Ascending aorta (tissue), 2 donors: Measurements from ENCODE around the gene PARD3B. TPM values are rescaled to one million over a fixed set of nuclear protein-coding genes. Genes with fewer than 3 reads are reported as not detected.

Experiments
- DNase-seq, 2 donors: peaks; one replicate each; pipeline ENCODE4 v3.0.0-alpha.2; 2019; ENCODE audit warnings: low spot score in 2 of 2
- H3K27ac ChIP-seq, 2 donors: fragments of 200-600 bp; sonication (generic); one replicate each; pipeline ENCODE4 v1.5.1; 2016 to 2017; ENCODE audit warnings: mild to moderate bottlenecking in 1 of 2
- H3K27me3 ChIP-seq: fragments of 200-600 bp; sonication (generic); one replicate; pipeline ENCODE4 v1.5.1; 2017
- H3K36me3 ChIP-seq, 2 donors: fragments of 200-600 bp; sonication (generic); one replicate each; pipeline ENCODE4 v1.5.1; 2016
- H3K4me1 ChIP-seq, 2 donors: fragments of 200-600 bp; sonication (generic); one replicate each; pipeline ENCODE4 v1.5.1; 2016 to 2017; ENCODE audit warnings: mild to moderate bottlenecking in 1 of 2
- H3K4me3 ChIP-seq, 2 donors: fragments of 200-600 bp; sonication (generic); one replicate each; pipeline ENCODE4 v1.5.1; 2016 to 2017; ENCODE audit warnings: mild to moderate bottlenecking in 1 of 2
- H3K9me3 ChIP-seq, 2 donors: fragments of 200-600 bp; sonication (generic); one replicate each; pipeline ENCODE4 v1.5.1; 2016
- intact Hi-C: fragments of 100-400 bp; cut with DNase I; formaldehyde crosslinking; loops from one replicate; pipeline ENCODE4 v1.15.1; 2023
- total RNA-seq: library from RNA; depleted of rRNA; stranded (reverse); fragments of >200 nt; gene quantifications from one replicate; pipeline ENCODE4 v1.1.0, GENCODE V29; 2016
- TF ChIP-seq, protein P1 (sequence below), 3 experiments: fragments of 200-600 bp in 2 of 3; fragments of 450-650 bp in 1 of 3; sonication (generic) in 2 of 3; IDR thresholded peaks; one replicate each; pipeline ENCODE4 v1.5.1; 2016 to 2019; ENCODE audit warnings: antibody characterized with exemption in 3 of 3, mild to moderate bottlenecking in 1 of 3, moderate library complexity in 1 of 3

Gene PARD3B
- total RNA-seq, 1 donor from 2014 or later: 9.5 TPM

DNA sequence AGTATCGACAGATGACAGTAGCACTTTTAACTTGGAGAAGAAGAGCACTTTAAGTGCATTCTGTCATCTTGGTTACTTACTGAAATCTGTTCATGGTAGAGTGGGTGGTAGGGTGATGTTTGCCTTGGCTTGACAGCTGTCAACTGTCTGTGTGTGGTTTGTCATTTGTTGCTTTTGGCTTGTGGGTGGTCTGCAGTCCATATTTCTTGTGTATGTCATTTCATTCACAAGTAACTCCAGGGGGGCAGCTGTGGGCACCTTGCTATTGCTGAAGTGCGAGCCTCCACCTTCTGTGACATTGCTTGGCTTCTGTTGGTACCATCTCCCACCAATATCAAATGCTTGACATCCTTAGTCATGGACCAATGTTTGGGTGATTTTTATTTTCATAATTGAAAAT lies 825.5 kb downstream of the PARD3B start:
- Histone ChIP-seq H3K27ac (no peak overlapping the region), H3K4me1 (no peaks in the 10 kb centered on the region), H3K9me3 (no peaks in the 10 kb centered on the region), H3K4me3 (no peak overlapping the region), H3K36me3 (no peaks in the 10 kb centered on the region), H3K27me3 (no peaks in the 10 kb centered on the region)
- TF ChIP-seq, protein P1, sequence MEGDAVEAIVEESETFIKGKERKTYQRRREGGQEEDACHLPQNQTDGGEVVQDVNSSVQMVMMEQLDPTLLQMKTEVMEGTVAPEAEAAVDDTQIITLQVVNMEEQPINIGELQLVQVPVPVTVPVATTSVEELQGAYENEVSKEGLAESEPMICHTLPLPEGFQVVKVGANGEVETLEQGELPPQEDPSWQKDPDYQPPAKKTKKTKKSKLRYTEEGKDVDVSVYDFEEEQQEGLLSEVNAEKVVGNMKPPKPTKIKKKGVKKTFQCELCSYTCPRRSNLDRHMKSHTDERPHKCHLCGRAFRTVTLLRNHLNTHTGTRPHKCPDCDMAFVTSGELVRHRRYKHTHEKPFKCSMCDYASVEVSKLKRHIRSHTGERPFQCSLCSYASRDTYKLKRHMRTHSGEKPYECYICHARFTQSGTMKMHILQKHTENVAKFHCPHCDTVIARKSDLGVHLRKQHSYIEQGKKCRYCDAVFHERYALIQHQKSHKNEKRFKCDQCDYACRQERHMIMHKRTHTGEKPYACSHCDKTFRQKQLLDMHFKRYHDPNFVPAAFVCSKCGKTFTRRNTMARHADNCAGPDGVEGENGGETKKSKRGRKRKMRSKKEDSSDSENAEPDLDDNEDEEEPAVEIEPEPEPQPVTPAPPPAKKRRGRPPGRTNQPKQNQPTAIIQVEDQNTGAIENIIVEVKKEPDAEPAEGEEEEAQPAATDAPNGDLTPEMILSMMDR (IDR thresholded peaks at IDR 0.05): no peak
- intact Hi-C loops: no loop called here
- no peak for DNase-seq

DNA sequence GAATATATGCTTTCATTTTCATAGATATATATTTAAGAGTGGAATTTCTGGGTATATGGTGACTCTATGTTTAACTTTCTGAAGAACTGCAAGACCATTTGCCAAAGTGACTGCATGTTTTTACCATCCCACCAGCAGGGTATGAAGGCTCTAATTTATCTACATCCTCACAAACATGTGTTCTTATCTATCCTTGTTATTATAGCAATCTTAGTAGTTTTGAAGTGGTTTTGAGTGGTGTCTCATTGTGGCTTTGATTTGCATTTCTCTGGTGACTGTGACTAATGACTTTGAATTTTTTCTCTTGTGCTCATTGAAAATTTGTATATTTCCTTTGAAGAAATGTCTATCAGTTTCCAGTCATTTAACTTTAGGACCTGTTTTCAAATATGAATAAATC lies 826.9 kb downstream of the PARD3B start:
- Histone ChIP-seq H3K27ac (no peak overlapping the region), H3K4me3 (no peak overlapping the region), H3K4me1 (no peaks in the 10 kb centered on the region), H3K27me3 (no peaks in the 10 kb centered on the region), H3K36me3 (no peaks in the 10 kb centered on the region), H3K9me3 (no peaks in the 10 kb centered on the region)
- no peak for DNase-seq
- TF ChIP-seq, protein P1 (IDR thresholded peaks at IDR 0.05): no peak
- intact Hi-C loops: no loop called here

DNA sequence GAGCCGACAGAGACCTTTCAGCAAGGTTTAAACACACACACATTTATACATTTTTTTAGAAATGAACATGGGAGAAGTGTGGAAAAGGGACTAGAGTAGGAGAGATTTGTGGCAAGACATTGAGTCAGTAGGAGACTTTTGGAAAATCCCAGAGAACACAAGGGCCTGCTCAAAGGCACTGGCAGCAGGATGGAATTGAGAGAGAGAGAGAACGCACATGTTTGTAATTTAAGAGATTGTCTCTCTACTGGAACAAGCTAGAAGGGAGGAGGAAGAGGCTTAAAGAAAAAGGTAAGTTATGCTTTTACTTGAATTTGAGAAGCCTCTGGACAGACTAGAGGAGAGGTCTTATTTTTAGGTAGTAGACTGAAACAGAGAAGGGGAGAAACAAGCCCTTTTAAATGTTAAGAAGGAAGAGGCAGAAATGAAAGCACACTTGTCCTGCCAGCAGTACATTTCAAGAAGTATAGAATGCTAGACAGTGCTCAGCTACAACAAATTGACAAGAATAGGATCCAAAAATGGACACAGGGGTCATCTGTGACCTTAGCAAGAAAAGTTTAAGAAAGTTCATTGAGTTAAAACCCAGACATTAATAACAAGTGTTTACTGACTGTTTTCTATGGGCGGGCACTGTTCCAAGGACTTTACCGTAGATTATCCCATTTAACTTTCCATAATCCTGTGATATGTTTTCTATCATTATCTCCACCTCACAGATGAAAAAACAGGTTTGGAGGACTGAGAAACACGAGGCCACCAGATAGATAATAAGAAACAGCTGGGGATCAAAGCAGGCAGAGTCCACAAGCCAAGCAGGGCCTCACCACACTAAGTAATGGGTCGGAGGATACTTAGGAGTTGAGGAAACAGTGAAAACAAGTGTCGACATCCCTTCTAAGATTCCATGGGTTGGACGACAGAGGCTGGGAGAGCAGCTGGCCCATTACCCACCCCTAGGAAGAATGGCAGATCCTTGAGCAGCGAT lies 830.5 kb downstream of the PARD3B start:
- Histone ChIP-seq H3K4me3 (no peak overlapping the region), H3K9me3 (no peaks in the 10 kb centered on the region), H3K36me3 (no peaks in the 10 kb centered on the region), H3K27me3 (no peaks in the 10 kb centered on the region), H3K4me1 (no peaks in the 10 kb centered on the region), H3K27ac (no peak overlapping the region)
- TF ChIP-seq, protein P1 (IDR thresholded peaks at IDR 0.05): no peak
- no peak for DNase-seq
- intact Hi-C loops: no loop called here

DNA sequence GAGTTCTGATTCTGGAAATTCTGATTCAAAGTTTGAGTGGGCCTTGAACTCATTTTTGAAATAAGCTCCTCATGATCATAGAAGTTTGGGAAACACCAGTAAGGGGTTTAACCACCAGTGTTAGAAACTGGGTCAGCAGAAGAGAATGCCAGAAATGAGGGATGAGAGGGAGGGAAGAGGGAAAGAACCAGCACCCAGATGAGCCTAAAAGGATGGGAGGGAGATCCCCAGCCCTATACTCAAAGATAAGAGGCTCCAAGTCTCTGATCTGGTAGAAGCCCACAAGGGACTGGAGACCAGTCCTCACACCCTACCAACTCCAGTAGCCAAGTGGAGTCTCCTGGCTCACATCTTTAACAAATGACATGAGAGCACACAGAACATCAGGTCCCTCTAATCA lies 832.0 kb downstream of the PARD3B start:
- Histone ChIP-seq H3K27ac (no peak overlapping the region), H3K9me3 (no peaks in the 10 kb centered on the region), H3K36me3 (no peaks in the 10 kb centered on the region), H3K4me1 (no peaks in the 10 kb centered on the region), H3K4me3 (no peak overlapping the region), H3K27me3 (no peaks in the 10 kb centered on the region)
- intact Hi-C loops: no loop called here
- TF ChIP-seq, protein P1 (IDR thresholded peaks at IDR 0.05): no peak
- no peak for DNase-seq

DNA sequence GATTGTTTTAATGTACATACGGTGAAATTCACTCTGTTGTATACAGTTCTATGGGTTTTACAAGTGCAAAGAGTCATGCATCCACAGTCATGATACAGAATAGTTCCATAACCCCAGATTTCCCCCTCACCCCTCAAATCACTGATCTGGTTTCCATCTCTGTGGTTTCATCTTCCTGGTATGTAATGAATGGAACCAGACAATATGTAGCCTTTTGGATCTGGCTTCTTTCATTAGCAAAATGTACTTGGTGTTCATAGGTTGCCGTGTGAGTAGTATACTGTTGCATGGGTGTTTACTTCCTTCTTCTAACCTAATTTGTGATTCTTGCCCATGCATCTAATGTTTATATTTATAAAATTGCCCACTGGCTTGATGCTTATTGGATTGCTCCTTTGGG lies 838.3 kb downstream of the PARD3B start:
- intact Hi-C loops: no loop called here

More for the DNA sequence above, 838.3 kb downstream of the PARD3B start:
- H3K27me3 ChIP-seq: no peaks in the 10 kb centered on the region
- H3K4me1 ChIP-seq: no peaks in the 10 kb centered on the region
- H3K36me3 ChIP-seq: no peaks in the 10 kb centered on the region
- H3K9me3 ChIP-seq: no peaks in the 10 kb centered on the region
- TF ChIP-seq, protein P1 (IDR thresholded peaks at IDR 0.05): no peak
- DNase-seq: no peak
- H3K4me3 ChIP-seq: no peak overlapping the region
- H3K27ac ChIP-seq: no peak overlapping the region
